HG03135 (cell line): ENCODE results near the gene FOXI1.
"Not testable (repeated sequence)": the region's sequence is repeated elsewhere in the genome, so short reads cannot be mapped to it uniquely, and the experiment has no call there.

Source experiments
- ATAC-seq: cut with Tn5 transposase; IDR thresholded peaks from one replicate; pipeline ENCODE4 v1.9.1; 2021; ENCODE audit warnings: mild to moderate bottlenecking, moderate library complexity; ENCODE audit not compliant: unreplicated experiment

The FOXI1 gene

GRCh38 chr5:170121321-170121720 is 15.6 kb downstream of the FOXI1 start:
- no peak for ATAC-seq

- ATAC-seq = no peak
Measured at GRCh38 chr5:170126061-170126460, 20.4 kb downstream of the FOXI1 start.

- ATAC-seq = no peak
Measured at GRCh38 chr5:170126626-170127025, 20.9 kb downstream of the FOXI1 start.

GRCh38 chr5:170131235-170131634 is 25.5 kb downstream of the FOXI1 start:
- ATAC-seq = no peak

- no peak for ATAC-seq
Measured at GRCh38 chr5:170132269-170132975, 26.7 kb downstream of the FOXI1 start.

- ATAC-seq = no peak
Measured at GRCh38 chr5:170132976-170133448, 27.3 kb downstream of the FOXI1 start.

- ATAC-seq = no peak
Measured at GRCh38 chr5:170135796-170136490, 30.2 kb downstream of the FOXI1 start.

- ATAC-seq = no peak
Measured at GRCh38 chr5:170136506-170136905, 30.8 kb downstream of the FOXI1 start.

- no peak for ATAC-seq
Measured at GRCh38 chr5:170137694-170138214, 32.1 kb downstream of the FOXI1 start.

- no peak for ATAC-seq
Measured at GRCh38 chr5:170138273-170138672, 32.6 kb downstream of the FOXI1 start.

- no peak for ATAC-seq
Measured at GRCh38 chr5:170139786-170140335, 34.2 kb downstream of the FOXI1 start.

- ATAC-seq = not testable (repeated sequence)
Measured at GRCh38 chr5:170141196-170141595, 35.5 kb downstream of the FOXI1 start.

GRCh38 chr5:170141636-170142035 is 35.9 kb downstream of the FOXI1 start:
- ATAC-seq = no peak

GRCh38 chr5:170142196-170142595 is 36.5 kb downstream of the FOXI1 start:
- no peak for ATAC-seq

- ATAC-seq = no peak
Measured at GRCh38 chr5:170143091-170143490, 37.4 kb downstream of the FOXI1 start.

- no peak for ATAC-seq
Measured at GRCh38 chr5:170143710-170144109, 38.0 kb downstream of the FOXI1 start.

GRCh38 chr5:170144286-170145023 is 38.8 kb downstream of the FOXI1 start:
- no peak for ATAC-seq

- ATAC-seq = no peak
Measured at GRCh38 chr5:170145462-170145861, 39.8 kb downstream of the FOXI1 start.

GRCh38 chr5:170147051-170147752 is 41.5 kb downstream of the FOXI1 start:
- ATAC-seq = no peak

GRCh38 chr5:170147753-170148264 is 42.1 kb downstream of the FOXI1 start:
- no peak for ATAC-seq
